Effector memory CD8-positive, alpha-beta T cell (primary cell): ENCODE results near the gene ATG7.
A peak's percentile ranks its signal among the peaks of the same experiment; 100 is the strongest.

Source experiments
- ATAC-seq: fragments of 150-1000 bp; cut with Tn5 transposase; replicated peaks from 2 replicates; pipeline ENCODE4 v1.10.0; 2021; ENCODE audit warnings: mild to moderate bottlenecking, moderate library complexity
- DNase-seq, 3 experiments: peaks; one replicate each; pipeline ENCODE4 v3.0.0; 2021
- H3K27ac Mint-ChIP-seq, 2 donors: one replicate each; pipeline ENCODE4 v1.8.0; 2022; ENCODE audit warnings: mild to moderate bottlenecking in 2 of 2, mixed read lengths in 2 of 2, moderate library complexity in 2 of 2
- H3K27me3 Mint-ChIP-seq, 2 donors: one replicate each; pipeline ENCODE4 v1.8.0; 2022; ENCODE audit warnings: mixed read lengths in 2 of 2
- H3K36me3 Mint-ChIP-seq: one replicate; pipeline ENCODE4 v1.8.0; 2022; ENCODE audit warnings: mild to moderate bottlenecking, moderate library complexity, mixed read lengths; ENCODE audit not compliant: insufficient read depth
- H3K4me1 Mint-ChIP-seq, 2 donors: one replicate each; pipeline ENCODE4 v1.8.0; 2022; ENCODE audit warnings: low read depth in 2 of 2, mixed read lengths in 2 of 2
- H3K4me3 Mint-ChIP-seq, 2 donors: one replicate each; pipeline ENCODE4 v1.8.0; 2022; ENCODE audit warnings: mild to moderate bottlenecking in 2 of 2, mixed read lengths in 2 of 2, moderate library complexity in 2 of 2
- H3K9me3 Mint-ChIP-seq, 2 donors: one replicate each; pipeline ENCODE4 v1.8.0; 2022; ENCODE audit warnings: mixed read lengths in 2 of 2

ATG7 gene

GRCh38 chr3:11548721-11549131 is 276.5 kb downstream of the ATG7 start:
- DNase-seq (no peak), ATAC-seq (no peak)
- H3K4me3 Mint-ChIP-seq = no peak overlapping the region
- peaks cover 7% of the 10 kb centered on the region for H3K36me3 Mint-ChIP-seq
- H3K9me3 Mint-ChIP-seq = no peaks in the 10 kb centered on the region
- peak overlapping the region in 1 of 2 donors; percentile 70 for H3K27ac Mint-ChIP-seq
- peaks cover 6 to 9% of the 10 kb centered on the region in 2 donors for H3K4me1 Mint-ChIP-seq
- H3K27me3 Mint-ChIP-seq = no peaks in the 10 kb centered on the region

DNA sequence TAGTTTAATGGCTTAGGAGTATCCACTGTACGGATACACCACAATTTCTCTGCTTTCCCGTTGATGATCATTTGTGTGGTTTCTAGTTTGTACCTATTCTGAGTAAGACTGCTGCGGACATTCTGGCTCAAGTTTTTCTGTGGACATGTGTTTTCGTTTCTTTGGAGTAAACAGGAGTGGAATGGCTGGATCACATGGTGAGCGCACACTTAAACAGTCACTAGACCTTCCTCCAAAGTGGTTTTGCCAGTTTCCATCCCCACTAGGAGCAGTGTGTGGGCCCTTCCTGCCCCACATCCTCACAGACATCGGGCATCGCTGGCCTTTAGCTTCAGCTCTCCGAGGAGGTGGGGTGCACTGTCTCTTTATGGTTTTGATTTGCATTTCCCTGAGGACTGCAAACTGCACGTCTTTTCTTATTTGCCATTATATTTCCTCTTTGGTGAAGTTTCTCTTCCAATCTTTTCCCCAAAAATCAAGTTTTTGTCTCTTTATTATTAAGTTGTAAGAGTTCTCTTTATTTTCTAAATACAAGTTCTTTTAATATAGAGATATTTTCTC is 277.5 kb downstream of the ATG7 start:
- Mint-ChIP-seq H3K4me1 (peaks cover 6 to 9% of the 10 kb centered on the region in 2 donors), H3K27me3 (no peaks in the 10 kb centered on the region), H3K4me3 (no peak overlapping the region), H3K27ac (peak overlapping the region in 1 of 2 donors; percentile 51), H3K36me3 (peaks cover 13% of the 10 kb centered on the region), H3K9me3 (no peaks in the 10 kb centered on the region)
- ATAC-seq = no peak
- DNase-seq = no peak

- DNase-seq = no peak
- Mint-ChIP-seq H3K36me3 (peaks cover 16% of the 10 kb centered on the region), H3K4me3 (no peak overlapping the region), H3K4me1 (peaks cover 6 to 9% of the 10 kb centered on the region in 2 donors), H3K27ac (no peak overlapping the region), H3K27me3 (no peaks in the 10 kb centered on the region), H3K9me3 (no peaks in the 10 kb centered on the region)
- ATAC-seq = no peak
Observed at GRCh38 chr3:11551036-11551435, 278.8 kb downstream of the ATG7 start.

- ATAC-seq (no peak), DNase-seq (no peak)
- H3K4me1 Mint-ChIP-seq = peaks cover 4 to 15% of the 10 kb centered on the region in 2 donors
- peak overlapping the region; percentile 27 to 54 for H3K27ac Mint-ChIP-seq
- no peaks in the 10 kb centered on the region for H3K9me3 Mint-ChIP-seq
- H3K27me3 Mint-ChIP-seq = no peaks in the 10 kb centered on the region
- H3K36me3 Mint-ChIP-seq = peaks cover 28% of the 10 kb centered on the region
- H3K4me3 Mint-ChIP-seq = no peak overlapping the region
Observed at GRCh38 chr3:11552289-11553264, 280.4 kb downstream of the ATG7 start.

GRCh38 chr3:11553436-11554235 is 281.4 kb downstream of the ATG7 start:
- peaks cover 33% of the 10 kb centered on the region for H3K36me3 Mint-ChIP-seq
- no peak overlapping the region for H3K4me3 Mint-ChIP-seq
- no peaks in the 10 kb centered on the region for H3K27me3 Mint-ChIP-seq
- H3K9me3 Mint-ChIP-seq = no peaks in the 10 kb centered on the region
- H3K27ac Mint-ChIP-seq = no peak overlapping the region
- H3K4me1 Mint-ChIP-seq = peaks cover 4 to 15% of the 10 kb centered on the region in 2 donors
- ATAC-seq = no peak
- no peak for DNase-seq

GRCh38 chr3:11554236-11554610 is 282.0 kb downstream of the ATG7 start:
- no peak for DNase-seq
- H3K4me1 Mint-ChIP-seq = peaks cover 4 to 15% of the 10 kb centered on the region in 2 donors
- H3K27me3 Mint-ChIP-seq = no peaks in the 10 kb centered on the region
- ATAC-seq = no peak
- no peaks in the 10 kb centered on the region for H3K9me3 Mint-ChIP-seq
- H3K27ac Mint-ChIP-seq = no peak overlapping the region
- H3K4me3 Mint-ChIP-seq = no peak overlapping the region
- peaks cover 33% of the 10 kb centered on the region for H3K36me3 Mint-ChIP-seq

DNA sequence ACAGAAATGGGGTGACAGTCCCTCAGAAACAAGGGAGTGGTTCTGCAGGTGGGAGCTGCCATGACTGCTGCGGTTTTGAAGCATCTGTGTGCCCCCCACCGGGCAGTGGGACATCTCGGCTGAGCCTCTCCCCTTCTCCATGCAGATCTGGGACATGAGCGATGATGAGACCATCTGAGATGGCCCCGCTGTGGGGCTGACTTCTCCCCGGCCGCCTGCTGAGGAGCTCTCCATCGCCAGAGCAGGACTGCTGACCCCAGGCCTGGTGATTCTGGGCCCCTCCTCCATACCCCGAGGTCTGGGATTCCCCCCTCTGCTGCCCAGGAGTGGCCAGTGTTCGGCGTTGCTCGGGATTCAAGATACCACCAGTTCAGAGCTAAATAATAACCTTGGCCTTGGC is 282.5 kb downstream of the ATG7 start:
- H3K27ac Mint-ChIP-seq = no peak overlapping the region
- peaks cover 33% of the 10 kb centered on the region for H3K36me3 Mint-ChIP-seq
- H3K4me1 Mint-ChIP-seq = peaks cover 4 to 15% of the 10 kb centered on the region in 2 donors
- ATAC-seq (no peak), DNase-seq (no peak)
- H3K4me3 Mint-ChIP-seq = no peak overlapping the region
- H3K9me3 Mint-ChIP-seq = no peaks in the 10 kb centered on the region
- H3K27me3 Mint-ChIP-seq = no peaks in the 10 kb centered on the region

- ATAC-seq (no peak), DNase-seq (no peak)
- no peaks in the 10 kb centered on the region for H3K27me3 Mint-ChIP-seq
- H3K4me1 Mint-ChIP-seq = peaks cover 6 to 15% of the 10 kb centered on the region in 2 donors
- no peaks in the 10 kb centered on the region for H3K9me3 Mint-ChIP-seq
- peak overlapping the region in 1 of 2 donors; percentile 41 for H3K27ac Mint-ChIP-seq
- no peak overlapping the region for H3K4me3 Mint-ChIP-seq
- peaks cover 29% of the 10 kb centered on the region for H3K36me3 Mint-ChIP-seq
Observed at GRCh38 chr3:11555211-11555782, 283.1 kb downstream of the ATG7 start.

- ATAC-seq (no peak), DNase-seq (no peak)
- H3K27ac Mint-ChIP-seq = peak overlapping the region in 1 of 2 donors; percentile 41
- H3K9me3 Mint-ChIP-seq = no peaks in the 10 kb centered on the region
- no peaks in the 10 kb centered on the region for H3K27me3 Mint-ChIP-seq
- H3K36me3 Mint-ChIP-seq = peaks cover 29% of the 10 kb centered on the region
- H3K4me1 Mint-ChIP-seq = peaks cover 3 to 15% of the 10 kb centered on the region in 2 donors
- H3K4me3 Mint-ChIP-seq = no peak overlapping the region
Observed at GRCh38 chr3:11555881-11556633, 283.9 kb downstream of the ATG7 start.

DNA sequence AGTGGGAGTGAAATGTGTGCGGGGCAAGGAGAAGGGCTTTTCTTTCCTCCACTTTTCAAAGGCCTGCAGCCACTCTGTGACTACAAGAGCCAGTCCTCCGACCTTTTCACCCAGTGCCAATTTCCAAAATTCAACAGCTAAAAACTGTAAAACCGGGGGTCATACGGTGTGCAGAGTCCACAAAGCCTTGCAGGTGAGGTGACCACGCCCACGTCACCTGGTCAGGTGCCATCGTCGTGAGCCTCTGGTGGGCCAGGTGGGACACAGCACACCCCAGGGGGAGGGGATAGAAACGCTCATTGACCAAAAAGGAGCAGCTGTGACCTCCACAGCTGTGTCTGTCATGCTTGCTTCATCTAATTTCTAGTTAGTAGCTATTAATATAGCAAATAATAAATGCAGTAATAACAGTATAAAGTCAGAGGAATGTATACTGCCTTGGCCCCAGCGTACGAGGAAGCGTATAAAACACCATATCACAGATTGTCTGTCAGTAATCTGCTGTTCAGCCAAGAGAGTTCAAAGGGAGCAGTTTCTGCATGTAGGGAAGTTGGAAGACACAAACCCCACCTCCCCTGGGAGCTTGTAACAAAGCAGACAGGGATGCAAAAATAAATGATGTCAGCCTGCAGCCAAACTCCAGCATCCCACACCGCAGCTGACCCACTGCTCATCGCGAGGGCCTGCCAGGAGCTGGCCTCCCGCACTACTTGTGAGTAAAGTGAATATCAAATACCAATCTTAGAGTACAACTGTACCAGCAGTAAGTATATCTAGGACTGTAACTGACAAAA is 284.9 kb downstream of the ATG7 start:
- Mint-ChIP-seq H3K36me3 (peaks cover 32% of the 10 kb centered on the region), H3K4me1 (peaks cover 3 to 13% of the 10 kb centered on the region in 2 donors)
- no peak for DNase-seq

GRCh38 chr3:11558002-11558401 is 285.8 kb downstream of the ATG7 start:
- Mint-ChIP-seq H3K4me3 (no peak overlapping the region), H3K27me3 (no peaks in the 10 kb centered on the region), H3K9me3 (no peaks in the 10 kb centered on the region), H3K36me3 (peaks cover 34% of the 10 kb centered on the region), H3K27ac (peak overlapping the region; percentile 19 to 62), H3K4me1 (peaks cover 3 to 6% of the 10 kb centered on the region in 2 donors)
- DNase-seq (no peak), ATAC-seq (no peak)

More for the DNA sequence above, 284.9 kb downstream of the ATG7 start:
- Mint-ChIP-seq H3K27ac (peak overlapping the region; percentile 19 to 62), H3K9me3 (no peaks in the 10 kb centered on the region), H3K27me3 (no peaks in the 10 kb centered on the region), H3K4me3 (no peak overlapping the region)
- ATAC-seq = no peak

- H3K27me3 Mint-ChIP-seq = no peaks in the 10 kb centered on the region
- no peaks in the 10 kb centered on the region for H3K9me3 Mint-ChIP-seq
- peaks cover 34% of the 10 kb centered on the region for H3K36me3 Mint-ChIP-seq
- H3K27ac Mint-ChIP-seq = peak overlapping the region in 1 of 2 donors; percentile 19
- no peak overlapping the region for H3K4me3 Mint-ChIP-seq
- DNase-seq (no peak), ATAC-seq (no peak)
- H3K4me1 Mint-ChIP-seq = peaks cover 3 to 7% of the 10 kb centered on the region in 2 donors
Observed at GRCh38 chr3:11558411-11558903, 286.3 kb downstream of the ATG7 start.
